NK-92 treated with Interleukin-12 subunit alpha and Interleukin-12 subunit beta, amount 100 ng/mL, for 24 hours (cell line): ENCODE results near the gene PRSS36.
"Not testable (repeated sequence)": the region's sequence is repeated elsewhere in the genome, so short reads cannot be mapped to it uniquely, and the experiment has no call there.

ENCODE experiments used
- DNase-seq: peaks from one replicate; lab custom pipeline; 2025; lab: John Stamatoyannopoulos, UW

The PRSS36 gene

DNA sequence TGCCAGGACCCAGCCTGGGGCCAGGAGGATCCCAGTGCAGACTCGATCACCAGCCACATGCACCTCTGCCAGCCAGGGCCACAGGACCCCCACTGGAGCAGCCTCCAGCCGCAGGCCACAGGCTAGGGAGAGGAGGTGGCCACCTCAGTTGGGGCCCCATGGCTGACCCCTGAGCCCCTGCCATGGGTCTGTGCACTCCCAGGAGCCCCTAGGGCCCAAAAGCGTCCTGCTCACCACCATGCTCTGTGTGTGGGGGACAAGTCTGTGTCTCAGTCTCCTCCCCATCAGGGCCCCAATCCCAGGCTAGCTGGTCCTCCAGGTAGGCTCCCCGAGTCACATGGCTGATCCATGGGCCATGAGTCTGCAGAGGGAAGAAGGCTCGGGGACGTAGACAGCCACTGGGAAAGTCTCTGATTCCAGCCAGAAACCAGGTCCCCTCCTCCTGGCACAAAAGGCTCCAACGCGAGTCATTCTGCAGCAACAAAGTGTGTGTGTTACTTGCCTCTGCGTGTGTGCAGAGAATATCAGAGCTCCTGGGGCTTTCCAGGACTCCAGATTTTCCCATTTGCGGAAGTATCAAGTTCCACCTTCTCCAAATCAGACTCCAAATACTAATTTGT, 8.3 kb downstream of the PRSS36 start:
- DNase-seq: no peak

GRCh38 chr16:31141071-31141469, 8.8 kb downstream of the PRSS36 start:
- not testable (repeated sequence) for DNase-seq

- no peak for DNase-seq
Observed at GRCh38 chr16:31138621-31139578, 11.0 kb downstream of the PRSS36 start.

- DNase-seq: not testable (repeated sequence)
Observed at GRCh38 chr16:31136822-31137499, 12.9 kb downstream of the PRSS36 start.

DNA sequence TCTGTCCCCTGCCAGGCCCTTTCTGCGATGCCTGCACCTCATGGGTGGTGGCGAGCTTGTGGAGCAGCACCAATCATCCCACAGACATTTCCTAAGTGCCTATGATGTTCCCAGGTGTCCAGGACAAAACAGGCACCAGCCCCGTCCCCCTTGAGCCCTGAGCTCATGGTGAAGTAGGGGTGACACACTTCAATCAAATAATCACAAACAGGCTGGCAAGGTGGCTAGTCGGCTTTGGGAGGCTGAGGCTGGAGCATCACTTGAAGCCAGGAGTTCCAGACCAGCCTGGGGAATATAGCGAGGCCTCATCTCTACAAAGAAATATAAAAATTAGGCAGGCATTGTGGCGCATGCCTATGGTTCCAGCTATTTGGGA, 13.6 kb downstream of the PRSS36 start:
- DNase-seq: no peak

- DNase-seq: no peak
Observed at GRCh38 chr16:31135535-31136286, 14.2 kb downstream of the PRSS36 start, which contains the start of gene PRSS8. Gene PRSS8 (minus strand): TSS chr16:31135727. CDS start chr16:31135498, 229 bp downstream.

DNA sequence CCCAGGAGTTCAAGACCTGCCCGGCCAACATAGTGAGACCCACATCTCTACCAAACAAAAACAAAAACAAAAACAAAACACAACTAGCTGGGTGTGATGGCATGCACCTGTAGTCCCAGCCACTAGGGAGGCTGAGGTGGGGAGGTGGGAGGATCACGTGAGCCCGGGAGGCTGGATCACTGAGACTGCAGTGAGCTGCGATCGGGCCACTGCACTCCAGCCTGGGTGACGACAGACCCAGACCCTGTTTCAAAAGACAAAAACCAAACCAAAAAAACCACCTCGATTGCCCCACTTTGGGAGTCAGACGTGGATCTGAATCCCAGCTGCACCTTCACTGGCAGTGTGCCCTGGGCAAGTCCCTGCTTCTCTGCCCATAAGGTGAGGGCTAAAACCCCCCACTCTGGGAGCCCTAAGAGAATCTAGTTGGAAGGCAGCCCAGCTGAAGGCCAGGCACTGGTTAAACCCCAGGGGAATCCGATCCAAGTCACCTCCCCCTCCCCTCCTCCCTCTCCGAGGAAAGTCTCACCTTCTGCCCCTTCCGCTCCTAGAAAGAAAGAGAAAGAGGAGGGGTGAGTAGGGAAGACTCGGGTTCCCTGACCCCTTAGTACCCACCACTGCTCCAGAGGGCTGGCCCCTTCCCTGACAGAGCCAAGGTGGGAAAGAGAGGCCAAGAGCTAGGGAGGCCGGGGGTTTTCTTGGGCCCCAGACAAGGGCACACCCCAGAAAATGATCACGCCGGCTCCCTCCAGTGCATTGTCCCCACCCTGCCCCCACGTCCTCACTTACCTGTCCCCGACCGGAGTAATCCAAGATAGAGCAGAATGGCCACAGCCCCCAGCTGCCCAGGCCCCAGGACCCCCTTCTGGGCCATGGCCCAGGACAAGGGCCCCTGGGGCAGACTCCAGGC, 15.0 kb downstream of the PRSS36 start:
- no peak for DNase-seq

DNA sequence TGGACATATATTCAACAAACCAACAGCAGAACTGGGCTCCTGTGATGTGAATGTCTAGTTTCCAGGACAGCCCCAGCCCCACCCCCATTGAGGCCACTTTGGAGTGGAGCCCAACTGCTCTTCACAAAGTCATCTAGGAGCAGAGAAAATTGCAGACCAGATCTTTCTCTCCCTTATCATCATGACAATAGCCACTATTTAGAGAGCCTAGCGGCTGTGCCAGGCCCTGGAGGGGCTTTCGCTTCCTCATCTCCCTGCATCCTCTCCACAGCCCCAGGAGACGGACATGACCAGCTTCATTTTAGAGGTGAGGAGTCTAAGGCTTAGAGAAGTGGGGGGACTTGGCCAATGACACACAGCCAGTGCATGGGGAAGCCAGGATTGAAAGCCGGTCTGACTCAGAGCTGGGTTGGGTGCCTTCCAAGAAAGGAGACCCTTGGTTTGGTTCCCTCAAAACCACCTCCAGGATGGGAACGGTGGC, 15.7 kb downstream of the PRSS36 start:
- DNase-seq: no peak

GRCh38 chr16:31133046-31133501, 16.8 kb downstream of the PRSS36 start:
- no peak for DNase-seq

GRCh38 chr16:31132303-31132979, 17.4 kb downstream of the PRSS36 start:
- DNase-seq: no peak

DNA sequence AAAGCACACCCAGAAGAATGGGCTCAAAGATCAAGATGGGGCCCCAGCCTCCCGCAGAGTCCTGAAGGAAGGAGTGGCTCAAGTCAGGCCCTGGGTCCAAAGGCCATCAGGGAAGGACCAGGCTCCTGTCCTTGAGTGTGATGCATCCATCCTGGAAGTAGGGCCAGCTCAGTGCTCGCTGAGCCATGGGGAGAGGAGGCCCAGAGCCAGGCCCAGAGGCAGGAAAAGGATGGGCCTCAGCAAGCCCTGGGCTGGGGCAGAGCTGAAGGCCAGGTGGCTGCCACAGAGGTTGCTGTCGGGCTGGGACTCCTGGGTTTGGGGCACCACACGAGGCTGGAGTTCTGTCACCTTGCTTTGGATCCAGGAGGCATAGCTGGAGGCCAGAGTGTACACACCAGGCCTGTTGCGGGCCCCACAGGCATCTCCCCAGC, 18.0 kb downstream of the PRSS36 start:
- no peak for DNase-seq

DNA sequence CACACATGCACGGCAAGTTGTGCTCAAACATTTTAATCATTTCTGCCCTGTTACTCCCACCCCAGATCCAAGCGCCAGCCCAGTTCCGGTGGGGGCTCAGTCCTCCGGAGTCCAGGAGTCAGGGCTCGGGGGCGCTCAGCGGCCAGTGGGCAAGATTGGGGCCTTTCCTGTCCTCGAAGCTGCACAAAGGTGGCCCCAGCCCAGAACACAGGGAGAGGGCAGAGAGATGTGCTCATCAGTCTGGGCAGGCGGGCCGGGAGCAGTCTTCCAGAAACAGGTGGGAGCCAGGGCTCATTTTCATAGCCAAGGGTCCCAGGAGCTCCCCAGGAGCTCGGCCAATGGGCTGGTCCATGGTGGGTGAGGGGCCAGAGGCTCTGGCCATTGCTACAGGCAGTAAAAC, 18.4 kb downstream of the PRSS36 start:
- no peak for DNase-seq

DNA sequence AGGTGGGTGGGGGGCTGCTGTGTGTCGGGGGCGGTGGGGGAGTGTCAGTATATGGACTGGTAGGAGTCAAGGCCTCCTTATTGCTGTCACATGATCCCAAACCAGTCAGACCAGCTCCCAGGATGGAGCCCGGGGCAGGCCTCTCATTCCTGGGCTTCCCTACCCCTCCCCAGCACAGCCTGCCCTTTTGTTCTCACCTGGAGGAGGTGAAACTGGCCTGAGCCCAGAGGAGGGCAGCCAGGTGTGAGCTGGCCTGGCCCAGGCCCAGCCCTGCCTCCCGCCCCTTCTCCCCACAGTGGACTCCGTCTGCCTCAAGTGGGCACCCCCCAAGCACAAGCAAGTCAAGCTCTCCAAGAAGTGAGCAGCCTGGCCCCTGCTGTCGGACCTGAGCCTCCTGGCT, 19.0 kb downstream of the PRSS36 start:
- no peak for DNase-seq

- no peak for DNase-seq
Observed at GRCh38 chr16:31130336-31130891, 19.5 kb downstream of the PRSS36 start.

- no peak for DNase-seq
Observed at GRCh38 chr16:31129568-31130335, 20.1 kb downstream of the PRSS36 start.

DNA sequence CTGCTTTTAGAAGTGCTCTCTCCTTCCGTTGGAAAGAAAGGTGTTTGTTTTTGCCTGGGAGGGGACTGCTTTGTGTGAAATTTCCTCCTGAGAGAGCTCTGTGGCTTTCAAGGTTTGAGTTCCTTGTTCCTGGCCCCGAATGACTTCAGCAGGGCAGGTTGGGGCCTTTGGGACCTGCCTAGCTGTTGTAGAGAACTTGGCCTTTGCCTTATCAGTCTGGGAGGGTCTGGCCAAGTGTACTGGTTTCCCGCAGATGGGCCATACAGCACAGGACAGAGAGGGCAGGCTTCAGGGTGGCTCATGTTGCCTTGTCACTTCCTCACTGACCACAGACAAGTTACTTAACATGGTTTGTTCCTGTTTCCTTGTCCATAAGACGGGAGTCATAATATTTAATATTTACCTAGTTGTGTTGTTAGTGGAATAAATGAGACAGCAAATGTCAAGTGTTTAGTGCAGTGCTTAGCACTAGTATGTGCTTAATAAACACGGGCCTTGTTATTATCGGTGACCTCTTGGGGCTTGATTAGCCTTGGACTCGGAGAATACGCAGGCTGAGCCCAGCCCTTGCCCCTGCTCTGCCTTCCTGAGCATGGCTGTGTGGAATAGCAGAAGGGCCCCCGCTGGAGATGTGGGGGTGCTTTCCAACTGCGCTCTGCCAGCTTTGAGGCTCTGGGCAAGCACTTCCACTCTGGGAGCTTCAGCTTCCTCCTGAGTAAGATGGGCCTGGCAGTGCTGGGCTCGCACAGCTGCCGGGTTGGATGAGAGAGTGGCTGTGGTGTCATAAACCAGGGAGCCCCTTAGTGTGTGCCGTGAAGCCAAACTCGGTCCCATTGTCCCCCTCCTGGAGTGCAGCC, 20.9 kb downstream of the PRSS36 start:
- no peak for DNase-seq

DNA sequence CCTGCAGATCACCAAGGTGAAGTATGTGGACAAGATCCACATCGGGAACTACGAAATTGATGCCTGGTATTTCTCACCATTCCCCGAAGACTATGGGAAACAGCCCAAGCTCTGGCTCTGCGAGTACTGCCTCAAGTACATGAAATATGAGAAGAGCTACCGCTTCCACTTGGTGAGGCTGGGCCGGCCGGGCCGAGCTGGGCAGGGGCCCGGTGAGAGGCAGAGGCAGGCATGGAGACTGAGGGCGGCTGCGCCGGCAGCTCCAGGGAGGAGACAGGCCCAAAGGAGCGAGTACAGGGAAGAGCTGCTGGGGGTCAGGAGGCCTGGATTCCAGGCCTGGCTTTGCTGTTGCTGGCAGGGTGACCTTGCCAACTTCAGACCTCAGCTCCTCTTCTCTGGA, 22.7 kb downstream of the PRSS36 start:
- DNase-seq: no peak

GRCh38 chr16:31125844-31126243, 24.0 kb downstream of the PRSS36 start:
- no peak for DNase-seq
